Measurements from ENCODE around the gene TRMT2A.

TRMT2A gene

DNA sequence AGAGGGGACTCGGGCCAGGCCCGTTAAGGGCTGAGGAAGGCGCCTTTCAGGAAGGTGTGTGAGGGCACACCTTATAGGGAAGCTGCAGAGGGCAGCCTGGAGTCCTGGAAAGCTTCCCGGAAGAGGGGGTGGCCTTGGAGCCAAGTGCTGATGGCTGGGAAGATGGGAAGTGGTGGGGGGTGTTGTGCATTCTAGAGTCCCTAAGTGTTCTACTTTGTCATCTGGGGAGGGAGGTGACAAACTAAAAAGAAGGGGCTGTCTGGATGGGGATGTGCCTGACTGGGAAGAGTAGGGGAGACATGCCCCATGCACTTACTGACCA is 21.4 kb upstream of the TRMT2A start:
- no peaks in the 10 kb centered on the region for H3K36me3 ChIP-seq (replicated peaks; ENCODE audit: low read depth, low read length)
- H3K4me3 ChIP-seq (ENCODE audit: low read length): no peak overlapping the region
- no peaks in the 10 kb centered on the region for H3K27me3 ChIP-seq (ENCODE audit: low read depth, low read length)
- no peak overlapping the region for H2AFZ ChIP-seq (ENCODE audit: low read depth, low read length)
- no peaks in the 10 kb centered on the region for H3K4me1 ChIP-seq (ENCODE audit: low read length)
- no peak for TF ChIP-seq EZH2phosphoT487 (IDR thresholded peaks at IDR 0.05; ENCODE audit: low read depth)
- TF ChIP-seq, protein P1, sequence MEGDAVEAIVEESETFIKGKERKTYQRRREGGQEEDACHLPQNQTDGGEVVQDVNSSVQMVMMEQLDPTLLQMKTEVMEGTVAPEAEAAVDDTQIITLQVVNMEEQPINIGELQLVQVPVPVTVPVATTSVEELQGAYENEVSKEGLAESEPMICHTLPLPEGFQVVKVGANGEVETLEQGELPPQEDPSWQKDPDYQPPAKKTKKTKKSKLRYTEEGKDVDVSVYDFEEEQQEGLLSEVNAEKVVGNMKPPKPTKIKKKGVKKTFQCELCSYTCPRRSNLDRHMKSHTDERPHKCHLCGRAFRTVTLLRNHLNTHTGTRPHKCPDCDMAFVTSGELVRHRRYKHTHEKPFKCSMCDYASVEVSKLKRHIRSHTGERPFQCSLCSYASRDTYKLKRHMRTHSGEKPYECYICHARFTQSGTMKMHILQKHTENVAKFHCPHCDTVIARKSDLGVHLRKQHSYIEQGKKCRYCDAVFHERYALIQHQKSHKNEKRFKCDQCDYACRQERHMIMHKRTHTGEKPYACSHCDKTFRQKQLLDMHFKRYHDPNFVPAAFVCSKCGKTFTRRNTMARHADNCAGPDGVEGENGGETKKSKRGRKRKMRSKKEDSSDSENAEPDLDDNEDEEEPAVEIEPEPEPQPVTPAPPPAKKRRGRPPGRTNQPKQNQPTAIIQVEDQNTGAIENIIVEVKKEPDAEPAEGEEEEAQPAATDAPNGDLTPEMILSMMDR (IDR thresholded peaks at IDR 0.05; ENCODE audit: low read depth, low read length): no peak
- H3K79me2 ChIP-seq (ENCODE audit: low read length): peaks cover 37% of the 10 kb centered on the region
- H3K4me2 ChIP-seq (ENCODE audit: low read length): no peak overlapping the region
- no peak overlapping the region for H3K27ac ChIP-seq (ENCODE audit: low read length)
- H3K9me3 ChIP-seq (ENCODE audit: insufficient read depth, low read length): no peaks in the 10 kb centered on the region
- H4K20me1 ChIP-seq (ENCODE audit: insufficient read depth, low read length): peaks cover 28% of the 10 kb centered on the region
- no peak overlapping the region for H3K9ac ChIP-seq (ENCODE audit: low read length)

DNA sequence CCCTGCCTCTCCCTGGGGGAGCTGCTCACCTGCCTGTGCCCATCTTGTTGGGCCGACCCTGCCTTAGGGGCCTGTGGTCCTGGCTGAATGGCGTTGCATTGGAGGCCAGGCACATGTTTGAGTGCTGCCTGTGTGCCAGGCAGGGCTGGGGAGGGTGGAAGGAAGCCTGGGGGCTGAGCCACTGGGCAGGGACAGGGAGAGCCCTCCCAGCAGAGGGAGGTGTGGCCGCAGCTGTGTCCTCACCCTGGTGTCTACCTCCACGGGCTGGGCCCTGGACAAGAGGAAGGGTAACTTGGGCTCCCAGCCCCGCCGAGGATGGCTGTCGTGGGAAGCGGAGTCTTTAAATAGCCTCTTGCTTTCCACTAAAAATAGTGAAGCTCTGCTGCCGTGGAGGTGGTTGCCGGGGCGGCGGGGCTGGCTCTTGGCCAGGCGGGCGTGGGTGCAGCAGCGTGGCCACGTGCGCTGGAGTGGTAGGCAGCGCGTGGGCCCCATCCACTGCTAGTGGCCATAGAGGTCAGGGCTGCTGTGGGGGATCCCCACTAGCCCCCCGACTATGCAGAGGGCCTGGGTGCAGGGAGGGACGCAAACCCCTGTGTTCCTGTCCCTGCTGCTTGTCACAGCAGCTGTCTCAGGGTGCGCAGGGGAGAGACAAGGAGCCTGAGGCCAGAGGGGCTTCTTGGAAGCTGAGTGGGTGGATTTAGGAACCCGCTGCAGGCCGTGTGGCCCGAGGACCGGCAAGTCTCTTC is 20.8 kb upstream of the TRMT2A start:
- H3K79me2 ChIP-seq (ENCODE audit: low read length): peaks cover 42% of the 10 kb centered on the region
- no peak overlapping the region for H3K4me3 ChIP-seq (ENCODE audit: low read length)
- no peaks in the 10 kb centered on the region for H3K27me3 ChIP-seq (ENCODE audit: low read depth, low read length)
- H3K4me2 ChIP-seq (ENCODE audit: low read length): no peak overlapping the region
- TF ChIP-seq EZH2phosphoT487 (IDR thresholded peaks at IDR 0.05; ENCODE audit: low read depth): no peak
- TF ChIP-seq, protein P1 (IDR thresholded peaks at IDR 0.05; ENCODE audit: low read depth, low read length): no peak
- peaks cover 28% of the 10 kb centered on the region for H4K20me1 ChIP-seq (ENCODE audit: insufficient read depth, low read length)
- H3K36me3 ChIP-seq (replicated peaks; ENCODE audit: low read depth, low read length): no peaks in the 10 kb centered on the region
- H3K9me3 ChIP-seq (ENCODE audit: insufficient read depth, low read length): no peaks in the 10 kb centered on the region
- no peak overlapping the region for H3K9ac ChIP-seq (ENCODE audit: low read length)
- no peak overlapping the region for H2AFZ ChIP-seq (ENCODE audit: low read depth, low read length)
- H3K4me1 ChIP-seq (ENCODE audit: low read length): peaks cover 4% of the 10 kb centered on the region
- H3K27ac ChIP-seq (ENCODE audit: low read length): no peak overlapping the region

DNA sequence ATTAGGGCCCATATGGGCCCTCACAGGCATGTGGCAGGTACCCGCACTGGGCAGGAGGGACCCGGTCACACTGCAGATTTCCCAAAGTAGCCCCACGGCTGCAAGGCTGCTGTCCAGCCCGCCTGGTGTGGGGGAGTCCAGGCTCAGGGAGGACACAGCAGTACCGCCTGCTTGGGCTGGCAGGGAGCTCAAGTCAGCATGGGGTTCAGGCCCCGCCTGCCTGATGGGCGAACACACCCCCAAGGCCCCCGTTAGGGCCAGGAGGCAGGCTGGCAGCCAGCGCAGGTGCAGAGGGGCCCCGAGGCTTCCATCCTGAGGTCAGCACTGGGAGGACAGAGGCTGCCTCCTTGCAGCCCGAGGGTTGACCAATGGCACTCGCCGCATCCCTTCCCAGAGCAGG is 20.1 kb upstream of the TRMT2A start:
- Histone ChIP-seq H3K4me1 (ENCODE audit: low read length) (peaks cover 9% of the 10 kb centered on the region), H3K27me3 (ENCODE audit: low read depth, low read length) (no peaks in the 10 kb centered on the region), H3K4me3 (ENCODE audit: low read length) (no peak overlapping the region), H3K9me3 (ENCODE audit: insufficient read depth, low read length) (no peaks in the 10 kb centered on the region), H3K27ac (ENCODE audit: low read length) (no peak overlapping the region), H3K9ac (ENCODE audit: low read length) (no peak overlapping the region), H3K79me2 (ENCODE audit: low read length) (peaks cover 49% of the 10 kb centered on the region), H3K36me3 (replicated peaks; ENCODE audit: low read depth, low read length) (no peaks in the 10 kb centered on the region), H3K4me2 (ENCODE audit: low read length) (no peak overlapping the region), H4K20me1 (ENCODE audit: insufficient read depth, low read length) (peaks cover 28% of the 10 kb centered on the region), H2AFZ (ENCODE audit: low read depth, low read length) (no peak overlapping the region)
- TF ChIP-seq, protein P1 (IDR thresholded peaks at IDR 0.05; ENCODE audit: low read depth, low read length): no peak
- no peak for TF ChIP-seq EZH2phosphoT487 (IDR thresholded peaks at IDR 0.05; ENCODE audit: low read depth)

DNA sequence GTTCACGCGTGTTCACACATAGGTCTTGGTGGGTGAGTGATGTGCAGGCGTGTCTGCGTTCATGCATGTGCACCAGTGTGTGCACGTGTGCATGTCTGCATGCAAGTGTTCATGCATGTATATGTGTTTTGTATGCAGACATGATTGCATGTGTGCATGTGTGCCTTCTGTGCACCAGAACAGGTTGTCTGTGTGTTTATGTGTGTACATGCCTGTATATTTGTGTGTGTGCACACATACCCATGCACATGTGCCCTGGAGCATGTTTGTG is 19.5 kb upstream of the TRMT2A start:
- no peak overlapping the region for H2AFZ ChIP-seq (ENCODE audit: low read depth, low read length)
- H3K27me3 ChIP-seq (ENCODE audit: low read depth, low read length): no peaks in the 10 kb centered on the region
- H3K9me3 ChIP-seq (ENCODE audit: insufficient read depth, low read length): no peaks in the 10 kb centered on the region
- H3K4me1 ChIP-seq (ENCODE audit: low read length): peaks cover 9% of the 10 kb centered on the region
- H3K27ac ChIP-seq (ENCODE audit: low read length): no peak overlapping the region
- TF ChIP-seq, protein P1 (IDR thresholded peaks at IDR 0.05; ENCODE audit: low read depth, low read length): no peak
- no peak for TF ChIP-seq EZH2phosphoT487 (IDR thresholded peaks at IDR 0.05; ENCODE audit: low read depth)
- H3K4me2 ChIP-seq (ENCODE audit: low read length): no peak overlapping the region
- peaks cover 52% of the 10 kb centered on the region for H3K79me2 ChIP-seq (ENCODE audit: low read length)
- H3K4me3 ChIP-seq (ENCODE audit: low read length): no peak overlapping the region
- H3K9ac ChIP-seq (ENCODE audit: low read length): no peak overlapping the region
- H3K36me3 ChIP-seq (replicated peaks; ENCODE audit: low read depth, low read length): no peaks in the 10 kb centered on the region
- H4K20me1 ChIP-seq (ENCODE audit: insufficient read depth, low read length): peaks cover 28% of the 10 kb centered on the region
